Measurements from ENCODE around the gene VMP1. TPM values are rescaled to one million over a fixed set of nuclear protein-coding genes. Genes with fewer than 3 reads are reported as not detected.
A peak's percentile ranks its signal among the peaks of the same experiment; 100 is the strongest.

Gene VMP1
- total and polyA plus RNA-seq, 2 of the 4 experiments (the other 2 are of a cell fraction): 89.8 to 197 TPM

- Histone ChIP-seq H3K23ac (ENCODE audit: low read depth, low read length) (peak overlapping the region; percentile 89), H3K4me1 (ENCODE audit: control insufficient read depth, insufficient read depth, low read length) (peaks cover 21% of the 10 kb centered on the region), H2AK5ac (ENCODE audit: low read depth, low read length) (peak overlapping the region; percentile 92), H3K4ac (ENCODE audit: low read depth, low read length) (peak overlapping the region; percentile 96), H3K27me3 (ENCODE audit: control insufficient read depth, insufficient read depth, low read length) (no peaks in the 10 kb centered on the region), H3K36me3 (ENCODE audit: control insufficient read depth, insufficient read depth, low read length) (peaks cover 6% of the 10 kb centered on the region), H2BK5ac (ENCODE audit: low read depth, low read length, poor library complexity, severe bottlenecking) (peak overlapping the region; percentile 95), H3K9me3 (ENCODE audit: control insufficient read depth, insufficient read depth, low read length) (no peaks in the 10 kb centered on the region), H2BK120ac (ENCODE audit: low read depth, low read length) (peak overlapping the region; percentile 96), H3K79me1 (ENCODE audit: low read depth in 1 of 2, low read length in 2 of 2) (peaks cover 23 to 51% of the 10 kb centered on the region in 2 experiments), H2AK9ac (replicated peaks; ENCODE audit: low read depth, low read length, poor library complexity) (no peak overlapping the region), H3K9ac (ENCODE audit: low read depth, low read length) (peak overlapping the region; percentile 93), H2AFZ (replicated peaks; ENCODE audit: low read length, poor library complexity) (no peak overlapping the region), H2BK20ac (ENCODE audit: low read depth, low read length) (peak overlapping the region; percentile 95), H3K56ac (ENCODE audit: extremely low read depth, insufficient read depth, low read length) (peak overlapping the region; percentile 97), H3K4me2 (ENCODE audit: low read depth, low read length) (peak overlapping the region; percentile 70), H3K27ac (ENCODE audit: insufficient read depth, low read length) (peak overlapping the region; percentile 92), H2BK15ac (ENCODE audit: low read depth, low read length) (peak overlapping the region; percentile 97; the same call in 1 of the 3 replicates), H3K18ac (ENCODE audit: low read depth, low read length) (peak overlapping the region; percentile 95), H3K9me1 (ENCODE audit: insufficient read depth, low read length) (peaks cover 15% of the 10 kb centered on the region), H4K8ac (ENCODE audit: low read depth in 2 of 2, low read length in 2 of 2) (peak overlapping the region; percentile 61 to 91), H3K14ac (replicated peaks; ENCODE audit: low read depth, low read length) (peak overlapping the region; percentile 90), H4K20me1 (ENCODE audit: insufficient read depth, low read length) (no peaks in the 10 kb centered on the region), H4K5ac (ENCODE audit: low read depth, low read length) (peak overlapping the region; percentile 90), H3K4me3 (ENCODE audit: insufficient read depth, low read depth, low read length) (no peak overlapping the region), H4K91ac (ENCODE audit: insufficient read depth, low read depth, low read length) (peak overlapping the region; percentile 98)
- WGBS, 2 experiments (ENCODE audit: extremely low coverage in 2 of 2, insufficient read length in 1 of 2): no CpG with 5 or more reads among the region's 4 CpGs
- intact Hi-C loops (cut with micrococcal nuclease) (loop anchor here (1.0 kb wide), 1 partner anchor 21 kb away; no protein-coding TSS in a partner anchor), dilution Hi-C loops (cut with HindIII; ENCODE audit: low sequenced_read_pairs, unreplicated experiment) (no loop called here), in situ Hi-C loops (cut with MboI; ENCODE audit: low sequenced_read_pairs) (no loop called here)
- ChIA-PET POLR2A (ENCODE audit: unreplicated experiment) (interaction anchor here (0.8 to 3.0 kb wide), 3 partner anchors 21 to 79 kb away, joined by 3 to 10 read pairs (median 3); no protein-coding TSS in a partner anchor), CTCF (interaction anchor here (0.6 kb wide), 1 partner anchor 11 kb away, joined by 3 read pairs; no protein-coding TSS in a partner anchor)
- BruUV-seq (replicated peaks): no TSS peak
- ATAC-seq (ENCODE audit: low read depth) (peak; percentile 6; the same call in 1 of the 2 replicates), DNase-seq (peak; percentile 89)
- TF ChIP-seq USF2 (IDR thresholded peaks at IDR 0.05; ENCODE audit: low read depth, low read length): no peak
- TF ChIP-seq CTCF (conservative IDR thresholded peaks at IDR 0.05; ENCODE audit: low read depth, low read length): no peak
- peak; percentile 75 for TF ChIP-seq NFE2L2 (IDR thresholded peaks at IDR 0.05; ENCODE audit: low read depth, low read length)
- TF ChIP-seq RAD21 (IDR thresholded peaks at IDR 0.05; ENCODE audit: low read length): no peak
- no peak for TF ChIP-seq MAZ (IDR thresholded peaks at IDR 0.05; ENCODE audit: borderline replicate concordance, low read depth, low read length)
- TF ChIP-seq SMC3 (IDR thresholded peaks at IDR 0.05; ENCODE audit: low read depth, low read length): no peak
- TF ChIP-seq FOS (IDR thresholded peaks at IDR 0.05; ENCODE audit: low read depth, low read length): 0 out of 2 replicates have a peak, but pooled peaks have one; percentile 48
- no peak for TF ChIP-seq MAFK (IDR thresholded peaks at IDR 0.05; ENCODE audit: low read depth, low read length)
- TF ChIP-seq ELK1 (IDR thresholded peaks at IDR 0.05; ENCODE audit: borderline replicate concordance, low read depth, low read length): no peak
- TF ChIP-seq POLR2A (IDR thresholded peaks at IDR 0.05; ENCODE audit: low read depth, low read length): peak; percentile 35; the same call in 1 of the 2 replicates
Observed at GRCh38 chr17:59762049-59762823, 54.8 kb downstream of the VMP1 start.

Measured in IMR-90 (cell line).